ENCODE data around the gene HNRNPUL1. TPM values are rescaled to one million over a fixed set of nuclear protein-coding genes. Genes with fewer than 3 reads are reported as not detected.

HNRNPUL1 gene
- total RNA-seq, 1 experiment from 2014 or later, result 266 TPM

DNA sequence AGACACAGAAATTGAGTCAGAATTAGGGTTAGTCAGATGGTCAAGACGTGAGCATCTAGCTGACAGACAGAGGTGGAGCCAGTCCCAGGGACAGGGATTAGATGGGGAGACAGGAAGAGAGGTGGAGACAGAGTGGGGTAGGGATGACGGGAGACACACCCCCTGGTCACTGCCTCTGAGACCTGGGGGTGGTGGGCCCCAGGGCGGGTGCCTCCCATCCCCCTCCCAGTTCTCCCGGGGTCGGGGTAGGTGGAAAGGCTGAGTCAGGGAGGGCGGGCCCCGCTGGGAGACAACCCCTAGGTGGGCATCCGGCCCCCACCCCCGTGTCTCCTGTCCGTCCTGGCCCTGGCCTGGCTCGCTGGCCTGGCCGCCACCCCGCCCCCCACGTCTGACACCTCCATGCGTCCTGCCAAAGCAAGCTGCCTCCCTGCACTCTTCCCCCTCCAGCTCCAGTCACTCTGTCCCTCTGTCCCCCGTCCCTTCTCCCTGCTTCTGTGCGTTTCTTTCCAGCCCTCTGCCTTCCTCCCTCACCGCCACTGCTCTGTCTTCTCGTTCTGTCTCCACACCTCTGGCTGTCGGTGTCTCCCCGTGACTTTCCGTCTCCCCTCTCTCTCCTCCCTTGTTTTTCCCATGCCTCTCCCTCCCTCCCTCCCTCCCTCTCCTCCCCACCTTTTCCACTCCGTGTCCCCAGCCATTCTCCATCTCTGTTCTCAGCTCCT, 60.9 kb downstream of the HNRNPUL1 start:
- Histone ChIP-seq H3K4me3 (no peak overlapping the region), H3K4me2 (no peak overlapping the region), H4K20me1 (ENCODE audit: insufficient read depth) (0 out of 2 replicates have a peak, but pooled peaks cover 3% of the 10 kb centered on the region), H3K9me2 (ENCODE audit: insufficient read depth) (no peaks in the 10 kb centered on the region), H3F3A (ENCODE audit: insufficient read depth, low read depth) (peaks cover 31% of the 10 kb centered on the region), H2AFZ (no peak overlapping the region), H3K79me2 (ENCODE audit: low read depth) (no peaks in the 10 kb centered on the region), H3K27me3 (ENCODE audit: insufficient read depth, low read depth) (no peaks in the 10 kb centered on the region), H3K9me3 (ENCODE audit: insufficient read depth, low read depth) (no peaks in the 10 kb centered on the region), H3K36me3 (ENCODE audit: low read depth) (no peaks in the 10 kb centered on the region), H3K27ac (peak overlapping the region; percentile 41), H3K4me1 (replicated peaks; ENCODE audit: insufficient read depth) (peaks cover 16% of the 10 kb centered on the region)
- peak in 1 of 2 experiments; percentile 84 for DNase-seq
- ChIA-PET POLR2A (ENCODE audit: unreplicated experiment) (interaction anchor here (0.5 to 0.6 kb wide), 3 partner anchors 11 to 28 kb away, joined by 3 to 23 read pairs (median 11); partner anchors contain the start of genes CCDC97 and TGFB1), CTCF (interaction anchor here (0.6 kb wide), 1 partner anchor 121 kb away, joined by 10 read pairs; no protein-coding TSS in a partner anchor)
- no TSS peak for BruUV-seq (replicated peaks)
- intact Hi-C loops (cut with micrococcal nuclease; ENCODE audit: unreplicated experiment), result loop anchor here (10.0 kb wide), 1 partner anchor 250 kb away; the partner anchor contains the start of gene CEACAM21
- TF ChIP-seq EZH2 (IDR thresholded peaks at IDR 0.05; ENCODE audit: low read depth), result no peak
- TF ChIP-seq, protein P1, sequence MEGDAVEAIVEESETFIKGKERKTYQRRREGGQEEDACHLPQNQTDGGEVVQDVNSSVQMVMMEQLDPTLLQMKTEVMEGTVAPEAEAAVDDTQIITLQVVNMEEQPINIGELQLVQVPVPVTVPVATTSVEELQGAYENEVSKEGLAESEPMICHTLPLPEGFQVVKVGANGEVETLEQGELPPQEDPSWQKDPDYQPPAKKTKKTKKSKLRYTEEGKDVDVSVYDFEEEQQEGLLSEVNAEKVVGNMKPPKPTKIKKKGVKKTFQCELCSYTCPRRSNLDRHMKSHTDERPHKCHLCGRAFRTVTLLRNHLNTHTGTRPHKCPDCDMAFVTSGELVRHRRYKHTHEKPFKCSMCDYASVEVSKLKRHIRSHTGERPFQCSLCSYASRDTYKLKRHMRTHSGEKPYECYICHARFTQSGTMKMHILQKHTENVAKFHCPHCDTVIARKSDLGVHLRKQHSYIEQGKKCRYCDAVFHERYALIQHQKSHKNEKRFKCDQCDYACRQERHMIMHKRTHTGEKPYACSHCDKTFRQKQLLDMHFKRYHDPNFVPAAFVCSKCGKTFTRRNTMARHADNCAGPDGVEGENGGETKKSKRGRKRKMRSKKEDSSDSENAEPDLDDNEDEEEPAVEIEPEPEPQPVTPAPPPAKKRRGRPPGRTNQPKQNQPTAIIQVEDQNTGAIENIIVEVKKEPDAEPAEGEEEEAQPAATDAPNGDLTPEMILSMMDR (conservative IDR thresholded peaks at IDR 0.05), result no peak

DNA sequence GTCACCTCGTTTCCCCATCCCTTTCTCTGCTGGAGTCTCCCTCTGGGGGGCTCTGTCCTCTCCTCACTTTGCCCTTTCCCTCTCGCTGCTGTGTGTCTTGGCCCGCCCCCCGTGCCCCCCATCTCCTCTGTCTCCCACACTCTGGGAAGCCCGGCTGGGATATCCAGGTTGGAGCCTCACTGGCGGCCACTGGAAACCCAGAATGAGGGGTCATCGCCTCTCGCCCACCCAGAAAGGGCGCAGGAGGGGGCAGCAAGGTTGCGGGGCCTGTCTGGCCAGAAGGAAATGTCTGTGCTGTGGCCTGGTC, 61.4 kb downstream of the HNRNPUL1 start:
- TF ChIP-seq, protein P1 (conservative IDR thresholded peaks at IDR 0.05), result no peak
- no peak for TF ChIP-seq EZH2 (IDR thresholded peaks at IDR 0.05; ENCODE audit: low read depth)
- intact Hi-C loops (cut with micrococcal nuclease; ENCODE audit: unreplicated experiment), result loop anchor here (10.0 kb wide), 1 partner anchor 249 kb away; the partner anchor contains the start of gene CEACAM21
- Histone ChIP-seq H3K9me3 (ENCODE audit: insufficient read depth, low read depth) (no peaks in the 10 kb centered on the region), H3K27ac (no peak overlapping the region), H3K4me2 (no peak overlapping the region), H3K27me3 (ENCODE audit: insufficient read depth, low read depth) (no peaks in the 10 kb centered on the region), H3F3A (ENCODE audit: insufficient read depth, low read depth) (peaks cover 31% of the 10 kb centered on the region), H3K4me1 (replicated peaks; ENCODE audit: insufficient read depth) (peaks cover 16% of the 10 kb centered on the region), H3K79me2 (ENCODE audit: low read depth) (no peaks in the 10 kb centered on the region), H4K20me1 (ENCODE audit: insufficient read depth) (no peaks in the 10 kb centered on the region), H3K9me2 (ENCODE audit: insufficient read depth) (no peaks in the 10 kb centered on the region), H3K4me3 (no peak overlapping the region), H2AFZ (no peak overlapping the region), H3K36me3 (ENCODE audit: low read depth) (no peaks in the 10 kb centered on the region)
- BruUV-seq (replicated peaks), result no TSS peak
- ChIA-PET CTCF (no interaction called here), POLR2A (ENCODE audit: unreplicated experiment) (interaction anchor here (0.6 kb wide), 1 partner anchor 16 kb away, joined by 23 read pairs; the partner anchor contains the start of gene CCDC97)
- DNase-seq, result no peak

DNA sequence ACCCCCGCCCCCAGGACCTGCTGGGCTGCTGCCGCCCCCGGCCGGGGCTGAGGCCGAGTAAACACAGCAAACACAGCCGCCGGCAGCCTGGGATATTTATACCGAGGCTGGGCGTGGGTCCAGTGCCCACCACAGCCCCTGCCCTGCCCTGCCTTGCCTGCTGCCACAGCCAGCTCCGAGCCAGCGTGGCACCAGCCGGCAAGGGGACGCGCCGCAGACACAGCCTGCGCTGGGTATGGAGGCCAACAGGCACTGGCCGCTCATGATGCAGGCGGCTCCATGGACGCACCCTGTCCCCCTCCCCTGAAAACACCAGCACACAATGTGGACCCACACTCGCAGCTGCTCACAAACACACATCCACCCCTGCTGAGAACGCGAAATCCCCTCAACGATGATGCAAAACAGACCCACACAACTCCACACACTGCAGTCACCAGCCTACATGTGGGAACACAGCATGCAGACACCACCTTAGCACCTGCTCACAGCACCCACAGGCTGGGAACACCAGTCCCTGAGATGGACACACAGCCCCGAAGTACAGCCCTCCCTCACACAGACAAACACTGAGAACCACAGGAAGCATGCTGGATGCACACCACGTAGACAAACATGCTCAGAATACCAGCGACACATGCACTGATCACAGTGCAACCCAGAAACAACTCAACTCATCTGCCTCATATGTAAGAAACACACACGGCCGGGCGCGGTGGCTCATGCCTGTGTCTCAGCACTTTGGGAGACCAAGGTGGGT, 62.0 kb downstream of the HNRNPUL1 start:
- ChIA-PET CTCF (no interaction called here), POLR2A (ENCODE audit: unreplicated experiment) (no interaction called here)
- Histone ChIP-seq H3K27me3 (ENCODE audit: insufficient read depth, low read depth) (no peaks in the 10 kb centered on the region), H3K27ac (no peak overlapping the region), H3K9me2 (ENCODE audit: insufficient read depth) (no peaks in the 10 kb centered on the region), H3F3A (ENCODE audit: insufficient read depth, low read depth) (peaks cover 31% of the 10 kb centered on the region), H3K4me3 (no peak overlapping the region), H3K36me3 (ENCODE audit: low read depth) (no peaks in the 10 kb centered on the region), H3K79me2 (ENCODE audit: low read depth) (no peaks in the 10 kb centered on the region), H3K4me1 (replicated peaks; ENCODE audit: insufficient read depth) (peaks cover 16% of the 10 kb centered on the region), H3K9me3 (ENCODE audit: insufficient read depth, low read depth) (no peaks in the 10 kb centered on the region), H2AFZ (no peak overlapping the region), H3K4me2 (no peak overlapping the region), H4K20me1 (ENCODE audit: insufficient read depth) (no peaks in the 10 kb centered on the region)
- BruUV-seq (replicated peaks), result no TSS peak
- TF ChIP-seq, protein P1 (conservative IDR thresholded peaks at IDR 0.05), result no peak
- no peak for DNase-seq
- intact Hi-C loops (cut with micrococcal nuclease; ENCODE audit: unreplicated experiment), result loop anchor here (2.0 to 10.0 kb wide), 2 partner anchors 27 to 249 kb away; partner anchors contain the start of genes CEACAM21 and TGFB1
